HepG2 (cell line): ENCODE data around the gene AHSG. TPM values are rescaled to one million over a fixed set of nuclear protein-coding genes. Genes with fewer than 3 reads are reported as not detected.

Experiments used
- ARID5B ChIP-seq: IDR thresholded peaks from 2 replicates; pipeline ENCODE4 v1.4.0; 2020; ENCODE audit warnings: mild to moderate bottlenecking, missing genetic modification reagents
- BHLHE40 ChIP-seq: IDR thresholded peaks from 2 replicates; pipeline ENCODE4 v1.6.1; 2011; ENCODE audit warnings: low read length, improper control_type of control experiment
- CCDC6 ChIP-seq: sonication (generic); formaldehyde crosslinking; IDR thresholded peaks from 2 replicates; pipeline ENCODE4 v1.8.1; 2022; ENCODE audit warnings: mild to moderate bottlenecking, missing genetic modification reagents, moderate library complexity
- CREB1 ChIP-seq, 2 experiments: fragments of 450-650 bp in 1 of 2; IDR thresholded peaks; 2 replicates each; pipeline ENCODE4 v1.6.1; 2016 to 2017; ENCODE audit warnings: control low read depth in 1 of 2, mild to moderate bottlenecking in 1 of 2, missing compliant biosample characterization in 1 of 2, missing genetic modification characterization in 1 of 2
- HOXD1 ChIP-seq: sonication (generic); formaldehyde crosslinking; IDR thresholded peaks from 2 replicates; pipeline ENCODE4 v1.5.0; 2020; ENCODE audit warnings: missing genetic modification reagents
- MYC ChIP-seq: sonication (generic); formaldehyde crosslinking; IDR thresholded peaks from 2 replicates; pipeline ENCODE4 v1.9.0; 2021; ENCODE audit warnings: missing genetic modification reagents, borderline replicate concordance
- NFYB ChIP-seq: sonication (generic); formaldehyde crosslinking; IDR thresholded peaks from 2 replicates; pipeline ENCODE4 v1.4.0; 2020; ENCODE audit warnings: missing genetic modification reagents
- RBFOX2 ChIP-seq: fragments of 200-400 bp; formaldehyde crosslinking; IDR thresholded peaks from 2 replicates; pipeline ENCODE4 v1.6.1; 2017; ENCODE audit warnings: low read depth, mild to moderate bottlenecking, low read length
- SAP130 ChIP-seq: IDR thresholded peaks from 2 replicates; pipeline ENCODE4 v1.6.1; 2016; ENCODE audit warnings: low read depth
- SNAI1 ChIP-seq: sonication (generic); formaldehyde crosslinking; IDR thresholded peaks from 2 replicates; pipeline ENCODE4 v1.5.0; 2020; ENCODE audit warnings: mild to moderate bottlenecking, missing genetic modification reagents, borderline replicate concordance
- SRSF4 ChIP-seq: fragments of 200-400 bp; formaldehyde crosslinking; IDR thresholded peaks from one replicate; pipeline ENCODE4 v1.6.1; 2018; ENCODE audit warnings: mild to moderate bottlenecking, low read depth, low read length, moderate library complexity; ENCODE audit not compliant: poor library complexity, severe bottlenecking
- SRSF9 ChIP-seq: fragments of 200-400 bp; formaldehyde crosslinking; IDR thresholded peaks from 2 replicates; pipeline ENCODE4 v1.6.1; 2018; ENCODE audit warnings: borderline replicate concordance, mild to moderate bottlenecking, low read depth, low read length; ENCODE audit not compliant: insufficient read depth, poor library complexity, severe bottlenecking
- TAF1 ChIP-seq: sonication (generic); formaldehyde crosslinking; IDR thresholded peaks from 2 replicates; pipeline ENCODE4 v1.4.0; 2020; ENCODE audit warnings: missing genetic modification reagents
- THAP8 ChIP-seq: sonication (generic); formaldehyde crosslinking; IDR thresholded peaks from 2 replicates; pipeline ENCODE4 v1.5.1; 2020; ENCODE audit warnings: missing genetic modification reagents, mild to moderate bottlenecking, borderline replicate concordance
- U2AF2 ChIP-seq: fragments of 200-400 bp; formaldehyde crosslinking; IDR thresholded peaks from 2 replicates; pipeline ENCODE4 v1.6.1; 2017; ENCODE audit warnings: low read depth, mild to moderate bottlenecking, low read length
- ZBTB3 ChIP-seq: sonication (generic); formaldehyde crosslinking; IDR thresholded peaks from 2 replicates; pipeline ENCODE4 v1.4.0; 2020; ENCODE audit warnings: low read depth, mild to moderate bottlenecking, moderate library complexity, missing genetic modification reagents, borderline replicate concordance
- ZMYM3 ChIP-seq: sonication (generic); formaldehyde crosslinking; IDR thresholded peaks from 2 replicates; pipeline ENCODE4 v1.5.1; 2020; ENCODE audit warnings: mild to moderate bottlenecking, missing genetic modification reagents
- ZNF205 ChIP-seq: IDR thresholded peaks from 2 replicates; pipeline ENCODE4 v1.6.1; 2018; ENCODE audit warnings: missing biosample characterization, missing genetic modification reagents
- ZNF274 ChIP-seq: sonication (generic); formaldehyde crosslinking; IDR thresholded peaks from 2 replicates; pipeline ENCODE4 v1.5.1; 2020; ENCODE audit warnings: mild to moderate bottlenecking, missing genetic modification reagents
- ZNF430 ChIP-seq: sonication (generic); formaldehyde crosslinking; IDR thresholded peaks from 2 replicates; pipeline ENCODE4 v1.9.0; 2021; ENCODE audit warnings: mild to moderate bottlenecking, missing genetic modification reagents
- ZNF619 ChIP-seq: sonication (generic); formaldehyde crosslinking; IDR thresholded peaks from 2 replicates; pipeline ENCODE4 v1.4.0; 2020; ENCODE audit warnings: mild to moderate bottlenecking, missing genetic modification reagents
- ZNF773 ChIP-seq: sonication (generic); formaldehyde crosslinking; IDR thresholded peaks from 2 replicates; pipeline ENCODE4 v1.4.0; 2020; ENCODE audit warnings: missing genetic modification reagents, borderline replicate concordance
- ZNF792 ChIP-seq: IDR thresholded peaks from 2 replicates; pipeline ENCODE4 v1.6.1; 2016
- polyA plus RNA-seq, 8 experiments: library from polyadenylated mRNA; depleted of rRNA in 3 of 8; stranded (reverse) in 7 of 8; unstranded in 1 of 8; fragments of >200 nt; fragmentation: Illumina TruSeq in 4 of 8; extraction: Trizol in 4 of 8; gene quantifications; 2 replicates each; pipeline versions ENCODE4 v1.2.1 to v1.2.3, GENCODE V29; 2011 to 2016; ENCODE audit warnings: low read depth in 4 of 8, missing spikeins in 1 of 8, mixed read lengths in 1 of 8; ENCODE audit not compliant: insufficient read depth in 1 of 8
- total RNA-seq, 5 experiments: library from RNA; depleted of rRNA; stranded (reverse); fragments of >200 nt; fragmentation: Illumina TruSeq; extraction: Trizol; gene quantifications; 2 replicates each; pipeline ENCODE4 v1.2.3, GENCODE V29; 2016; ENCODE audit warnings: low read depth in 1 of 5
- TF ChIP-seq, protein P1 (sequence below): sonication (generic); formaldehyde crosslinking; IDR thresholded peaks from 2 replicates; pipeline ENCODE4 v1.8.0; 2022; ENCODE audit warnings: missing genetic modification reagents, mild to moderate bottlenecking, inconsistent platforms, borderline replicate concordance

Gene AHSG
- total and polyA plus RNA-seq, 2 of the 13 experiments (the other 11 are each of a cell fraction or from before 2014, with no cell fraction given) = 2,043 to 19,152 TPM

DNA sequence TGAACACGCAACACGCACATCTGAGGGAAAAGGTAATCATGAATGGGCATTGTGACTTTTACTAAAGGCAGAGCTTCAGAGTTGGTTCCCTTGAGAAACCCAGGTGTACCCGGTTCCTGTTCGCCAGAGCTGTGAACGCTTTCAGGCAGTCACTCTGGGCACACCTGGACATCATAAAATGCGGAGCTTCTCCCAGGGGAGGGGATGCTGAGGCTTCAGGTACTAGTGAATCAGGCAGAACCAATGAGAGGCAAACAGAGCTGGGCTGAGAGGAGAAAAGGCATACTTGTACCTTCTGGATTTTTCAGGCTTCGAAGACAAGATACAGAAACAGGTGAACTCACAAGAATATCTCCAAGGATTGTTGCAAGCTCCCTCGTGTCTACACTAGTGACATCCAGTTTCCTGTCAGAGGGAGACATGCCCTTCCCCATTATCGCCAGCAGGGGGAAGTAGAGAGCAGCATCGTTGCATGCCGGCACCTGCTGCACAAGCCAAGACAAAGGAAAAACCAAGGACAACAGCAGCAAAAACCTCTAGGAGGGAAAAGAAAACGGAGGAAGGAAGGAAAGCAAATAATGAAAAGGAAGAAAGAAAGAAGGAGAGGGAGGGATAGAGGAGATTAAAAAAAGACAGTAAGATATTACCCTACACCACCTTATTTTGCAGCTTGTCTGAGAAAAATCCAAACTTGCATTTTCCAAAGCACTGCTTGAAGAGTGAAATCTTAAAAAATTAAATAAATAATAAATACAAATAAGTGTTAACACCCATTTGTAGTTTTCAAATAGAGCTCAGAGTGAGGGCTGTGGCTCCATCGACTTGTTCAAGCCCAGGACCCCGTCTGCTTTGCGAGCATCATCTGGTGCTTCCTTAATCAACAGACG, 2.0 kb downstream of the AHSG start (continued):
- TF ChIP-seq BHLHE40 (peak; percentile 49; the same call in 1 of the 2 replicates), U2AF2 (0 out of 2 replicates have a peak, but pooled peaks have one; percentile 70), ZBTB3 (peak; percentile 65; the same call in 1 of the 2 replicates), SRSF9 (peak; percentile 50), RBFOX2 (peak; percentile 82), CCDC6 (CRISPR knock-in tag) (peak; percentile 60), ZNF274 (CRISPR knock-in tag) (0 out of 2 replicates have a peak, but pooled peaks have one; percentile 28), HOXD1 (CRISPR knock-in tag) (no peak), SNAI1 (no peak), SRSF4 (peak; percentile 51), THAP8 (CRISPR knock-in tag) (0 out of 2 replicates have a peak, but pooled peaks have one; percentile 40), NFYB (0 out of 2 replicates have a peak, but pooled peaks have one; percentile 7), CREB1 (IDR thresholded peaks at IDR 0.05) (no peak), CREB1 (CRISPR knock-in tag; IDR thresholded peaks at IDR 0.05) (peak; percentile 59), ZNF773 (CRISPR knock-in tag) (no peak), ZNF619 (no peak), ARID5B (no peak), ZNF792 (CRISPR knock-in tag) (peak; percentile 53; the same call in 1 of the 2 replicates), ZMYM3 (CRISPR knock-in tag) (no peak), MYC (CRISPR knock-in tag) (peak; percentile 57; the same call in 1 of the 2 replicates), TAF1 (CRISPR knock-in tag) (peak; percentile 8; the same call in 1 of the 2 replicates), ZNF205 (CRISPR knock-in tag) (no peak; the same call in 1 of the 2 replicates), ZNF430 (peak; percentile 68), SAP130 (CRISPR knock-in tag) (peak; percentile 53; the same call in 1 of the 2 replicates)
- TF ChIP-seq, protein P1, sequence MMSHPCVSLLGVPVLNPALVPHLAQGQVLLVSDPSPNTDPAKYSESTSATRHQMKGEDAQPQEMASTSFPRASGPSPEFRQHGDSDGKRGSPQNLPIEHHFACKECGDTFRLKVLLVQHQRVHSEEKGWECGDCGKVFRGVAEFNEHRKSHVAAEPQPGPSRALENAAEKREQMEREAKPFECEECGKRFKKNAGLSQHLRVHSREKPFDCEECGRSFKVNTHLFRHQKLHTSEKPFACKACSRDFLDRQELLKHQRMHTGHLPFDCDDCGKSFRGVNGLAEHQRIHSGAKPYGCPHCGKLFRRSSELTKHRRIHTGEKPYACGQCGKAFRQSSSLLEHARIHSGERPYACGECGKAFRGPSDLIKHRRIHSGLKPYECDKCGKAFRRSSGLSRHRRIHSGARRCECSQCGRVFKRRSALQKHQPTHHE = no peak
